ENCODE data around the gene NELFE.

The NELFE gene

GRCh38 chr6:31971993-31972708, 13.4 kb upstream of the NELFE start, which contains the start of gene DXO:
Gene DXO (minus strand): TSS chr6:31972138. CDS start chr6:31971675, 463 bp downstream.
- DNase-seq: peak; percentile 98

GRCh38 chr6:31971279-31971992, 12.7 kb upstream of the NELFE start:
- DNase-seq: no peak

GRCh38 chr6:31970604-31971271, 12.0 kb upstream of the NELFE start:
- no peak for DNase-seq

GRCh38 chr6:31969712-31970603, 11.2 kb upstream of the NELFE start:
- DNase-seq: no peak

GRCh38 chr6:31968791-31969711, 10.3 kb upstream of the NELFE start:
- DNase-seq: no peak

- DNase-seq: no peak
Measured at GRCh38 chr6:31968326-31968725, 9.6 kb upstream of the NELFE start.

GRCh38 chr6:31967926-31968320, 9.2 kb upstream of the NELFE start:
- no peak for DNase-seq

GRCh38 chr6:31966997-31967925, 8.5 kb upstream of the NELFE start:
- DNase-seq: no peak

GRCh38 chr6:31966506-31966905, 7.7 kb upstream of the NELFE start:
- no peak for DNase-seq

- DNase-seq: no peak
Measured at GRCh38 chr6:31965700-31966099, 6.9 kb upstream of the NELFE start.

- DNase-seq: no peak
Measured at GRCh38 chr6:31963921-31964320, 5.2 kb upstream of the NELFE start.

GRCh38 chr6:31961616-31962015, 2.8 kb upstream of the NELFE start:
- no peak for DNase-seq

GRCh38 chr6:31958412-31958740, 395 bp downstream of the NELFE start:
- DNase-seq: no peak

- no peak for DNase-seq
Measured at GRCh38 chr6:31956796-31957195, 2.0 kb downstream of the NELFE start.

- no peak for DNase-seq
Measured at GRCh38 chr6:31954511-31954910, 4.3 kb downstream of the NELFE start.

- no peak for DNase-seq
Measured at GRCh38 chr6:31952890-31953289, 5.9 kb downstream of the NELFE start.

- peak; percentile 44 for DNase-seq
Measured at GRCh38 chr6:31952140-31952805, 6.5 kb downstream of the NELFE start.

GRCh38 chr6:31949926-31950548, 8.7 kb downstream of the NELFE start:
- no peak for DNase-seq

- no peak for DNase-seq
Measured at GRCh38 chr6:31948753-31949413, 9.9 kb downstream of the NELFE start.

Data from activated T-cell treated with anti-CD3 and anti-CD28 coated beads, Interleukin-2, amount 50 U/mL, for 1 hour (primary cell).